T47D (cell line): Measurements from ENCODE around the gene ZNF683.
"Not testable (repeated sequence)": the region's sequence is repeated elsewhere in the genome, so short reads cannot be mapped to it uniquely, and the experiment has no call there.

Experiments
- DNase-seq, 2 experiments: peaks; one replicate each; pipeline versions ENCODE4 v3.0.0 to v3.0.0-alpha.2; 2011 to 2012; ENCODE audit warnings: low read depth in 1 of 2, low spot score in 1 of 2
- JUND ChIP-seq: IDR thresholded peaks from 2 replicates; pipeline ENCODE4 v1.6.1; 2012; ENCODE audit warnings: low read depth
- in situ Hi-C: cut with HindIII; loops from 2 replicates; pipeline ENCODE4 v1.10.0; 2016; ENCODE audit warnings: low sequenced_read_pairs, low pct_unique_long_range_greater_than_20kb

Gene ZNF683

DNA sequence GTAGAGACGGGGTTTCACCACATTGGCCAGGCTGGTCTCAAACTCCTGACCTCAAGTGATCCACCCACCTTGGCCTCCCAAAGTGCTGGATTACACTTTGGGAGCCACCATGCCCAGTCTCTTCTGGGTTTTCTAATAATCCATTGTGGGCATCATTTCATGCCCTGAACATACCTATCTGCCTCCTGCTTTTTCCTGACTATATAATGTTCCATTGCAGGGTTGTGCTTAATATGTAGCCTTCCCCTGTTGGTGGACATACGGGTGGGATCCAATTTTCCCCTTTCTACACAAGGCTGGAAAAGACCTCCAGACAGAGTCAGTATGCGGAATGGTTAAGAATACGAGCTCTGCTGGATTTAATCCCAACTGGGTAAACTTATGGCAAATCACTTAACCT is 3.5 kb upstream of the ZNF683 start:
- in situ Hi-C loops, result no loop called here
- no peak for TF ChIP-seq JUND
- DNase-seq, result no peak

DNA sequence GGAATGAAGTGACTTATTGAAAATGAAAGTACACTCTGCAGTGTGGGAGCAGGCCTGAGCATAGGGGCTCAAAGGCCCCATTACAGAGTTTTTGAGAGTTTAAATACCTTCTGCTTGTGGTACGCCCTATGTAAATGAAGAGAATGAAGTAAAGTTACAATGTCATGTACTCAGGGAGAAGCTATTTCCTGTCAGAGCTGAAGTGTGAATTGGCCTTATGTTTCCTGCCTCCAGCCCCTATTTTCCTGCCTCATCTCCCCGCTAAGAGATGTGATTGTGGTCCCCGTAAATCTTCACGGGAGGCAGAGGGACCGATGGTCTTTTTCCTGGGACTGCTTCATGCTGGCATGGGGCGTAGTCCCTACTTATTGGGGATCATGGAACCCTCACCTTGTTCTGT is 2.5 kb upstream of the ZNF683 start:
- DNase-seq, result no peak
- no peak for TF ChIP-seq JUND
- in situ Hi-C loops, result no loop called here

DNA sequence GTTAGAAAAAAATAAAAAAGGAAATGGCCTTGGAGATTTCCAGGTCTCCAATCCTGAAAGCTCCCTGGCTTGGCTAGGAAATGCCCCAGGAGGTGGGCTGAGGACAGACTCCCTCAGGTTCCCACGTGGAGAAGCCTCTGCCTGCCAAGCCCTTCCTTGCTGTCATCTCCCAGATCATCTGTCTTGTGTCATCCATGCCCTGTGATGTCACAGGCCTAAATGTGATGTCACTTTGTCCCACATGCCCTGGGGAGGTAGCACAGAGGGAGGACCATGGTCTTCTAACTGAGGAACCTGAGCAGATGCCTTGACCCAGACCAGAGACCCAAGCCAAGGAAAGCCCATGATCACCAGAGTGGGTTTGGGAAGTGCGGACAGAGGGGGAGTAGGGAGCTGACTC is 1.8 kb upstream of the ZNF683 start:
- in situ Hi-C loops, DNase-seq: not testable (repeated sequence)

DNA sequence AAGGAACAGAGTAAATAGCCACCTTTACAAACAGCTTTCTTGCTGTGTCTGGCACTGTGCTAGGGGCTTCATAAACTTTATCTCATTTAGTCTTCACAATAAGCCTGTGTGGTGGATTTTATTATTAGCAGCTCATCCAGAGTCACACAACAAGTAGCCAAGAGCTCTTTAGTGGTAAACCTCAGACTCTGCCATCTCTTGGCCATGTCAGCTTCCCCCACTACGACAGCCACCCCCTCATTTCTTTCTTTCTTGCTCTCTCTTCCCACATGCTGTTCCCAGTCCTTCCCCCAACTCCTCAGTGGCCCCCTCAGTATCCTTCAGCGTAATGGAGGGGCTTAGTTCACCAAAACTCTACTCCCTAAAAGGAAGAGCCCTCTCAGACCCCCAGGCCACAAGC is 1.2 kb upstream of the ZNF683 start:
- DNase-seq, result no peak
- in situ Hi-C loops, result no loop called here
- no peak for TF ChIP-seq JUND

DNA sequence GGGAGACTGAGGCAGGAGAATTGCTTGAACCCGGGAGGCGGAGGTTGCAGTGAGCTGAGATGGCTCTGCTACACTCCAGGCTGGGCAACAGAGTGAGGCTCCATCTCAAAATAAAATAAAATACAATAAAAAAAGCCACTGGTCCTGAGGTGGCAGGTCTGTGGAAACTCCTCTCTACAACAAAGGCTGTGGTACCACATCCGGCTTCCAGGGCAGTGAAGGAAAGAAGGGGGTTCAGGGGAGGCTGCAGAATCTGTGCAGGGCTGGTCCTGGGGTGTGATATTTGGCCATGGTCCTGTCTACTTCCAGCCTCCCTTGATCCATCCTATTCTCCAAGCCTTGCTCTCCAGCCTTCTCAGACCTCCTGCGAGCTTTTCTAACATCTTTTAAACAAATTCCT is 731 bp upstream of the ZNF683 start:
- no peak for TF ChIP-seq JUND
- DNase-seq, result no peak
- in situ Hi-C loops, result no loop called here

DNA sequence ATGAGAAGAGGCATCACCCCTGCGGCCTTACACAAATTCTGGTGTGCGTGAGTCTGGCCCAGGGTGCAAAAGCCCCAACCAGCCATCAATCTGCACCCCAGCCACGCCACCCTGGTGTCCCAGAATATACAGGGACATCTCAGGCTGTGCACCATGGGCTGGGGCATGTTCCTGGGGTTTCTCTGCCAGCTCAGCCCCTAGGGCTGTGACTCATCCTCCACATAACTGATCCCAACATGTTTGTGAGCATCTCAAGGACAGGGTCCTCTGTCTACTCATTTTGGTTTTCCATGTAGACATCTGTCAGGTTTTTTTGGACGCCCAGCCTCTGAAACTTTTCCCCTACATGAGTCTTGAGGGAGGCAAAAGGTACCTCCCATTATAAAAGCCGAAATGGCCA is 511 bp downstream of the ZNF683 start:
- no peak for DNase-seq
- TF ChIP-seq JUND, result no peak
- in situ Hi-C loops, result no loop called here

DNA sequence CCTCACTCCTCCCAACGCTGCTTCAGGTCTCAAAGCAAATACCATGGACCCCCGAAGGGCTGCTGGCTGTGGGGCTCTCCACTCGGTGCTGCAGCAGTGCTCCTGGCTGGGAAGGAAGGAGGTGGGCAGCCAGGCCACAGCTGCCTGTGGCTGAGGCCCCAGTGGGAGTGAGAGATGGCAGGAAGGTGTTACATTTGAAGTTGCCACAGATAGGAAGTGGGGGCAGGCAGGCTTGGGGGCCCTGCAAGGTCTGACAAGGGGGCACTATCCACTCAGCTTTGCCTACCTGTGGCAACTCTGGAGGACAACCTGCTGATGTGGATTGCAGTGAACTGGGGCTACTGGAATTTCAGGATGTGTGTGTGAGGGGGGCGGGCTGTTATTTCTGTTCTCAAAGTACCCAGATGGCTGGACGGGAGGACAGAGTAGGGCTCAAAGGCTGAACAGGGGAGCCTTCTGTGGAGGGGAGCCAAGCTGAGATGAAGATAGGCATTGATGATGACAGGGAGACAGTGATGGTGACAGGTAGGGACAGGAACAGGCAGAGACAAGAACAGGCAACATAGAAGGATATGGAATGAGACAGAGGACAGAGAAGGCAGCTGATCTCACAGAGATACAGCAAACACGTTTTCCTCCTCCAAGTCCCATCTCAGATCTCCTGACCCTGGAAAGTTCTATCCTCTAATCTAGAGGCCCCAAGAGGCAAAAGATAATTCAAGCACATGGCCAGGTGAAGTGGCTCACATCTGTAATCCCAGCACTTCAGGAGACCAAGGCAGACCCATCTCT is 1.8 kb downstream of the ZNF683 start:
- in situ Hi-C loops, result no loop called here
- TF ChIP-seq JUND, result no peak
- no peak for DNase-seq

DNA sequence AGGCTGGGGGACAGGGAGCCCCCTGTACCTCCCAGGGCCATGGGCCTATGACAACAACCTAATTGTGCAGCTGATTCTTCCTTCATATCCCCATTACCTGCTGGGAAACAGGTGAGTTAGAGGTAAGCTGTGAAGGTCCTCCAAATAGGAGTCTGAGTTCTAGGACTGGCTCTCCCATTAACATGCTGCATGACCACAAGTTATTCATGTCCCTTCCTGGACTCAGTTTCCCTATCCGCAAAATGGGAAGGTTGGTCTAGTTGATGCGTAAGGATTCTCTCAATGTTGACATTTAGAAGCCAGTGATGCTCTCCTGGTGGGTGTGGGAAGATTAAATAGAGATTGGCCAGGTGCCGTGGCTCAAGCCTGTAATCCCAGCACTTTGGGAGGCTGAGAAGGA is 4.1 kb downstream of the ZNF683 start:
- TF ChIP-seq JUND, result no peak
- in situ Hi-C loops, result no loop called here
- no peak for DNase-seq

DNA sequence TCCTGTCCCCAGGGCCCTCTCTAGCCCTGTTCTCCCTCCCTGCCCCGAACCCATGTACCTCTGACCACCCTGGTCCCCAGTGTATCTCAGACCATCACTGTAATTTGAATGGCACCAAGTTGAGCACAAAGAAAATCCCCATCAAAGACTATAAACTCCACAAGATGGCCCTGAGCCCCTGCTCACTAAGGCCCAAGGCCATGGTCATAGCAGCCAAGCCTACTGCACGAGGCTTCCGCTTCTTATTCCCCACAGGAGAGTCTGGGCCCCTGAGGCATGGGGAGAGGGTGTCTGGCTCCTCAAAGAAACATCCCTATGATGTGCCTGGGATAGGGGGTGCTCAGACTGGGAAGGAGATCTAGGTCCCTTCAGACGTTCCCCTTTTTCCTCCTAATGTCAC is 4.5 kb downstream of the ZNF683 start:
- TF ChIP-seq JUND, result no peak
- DNase-seq, result no peak
- in situ Hi-C loops, result no loop called here

DNA sequence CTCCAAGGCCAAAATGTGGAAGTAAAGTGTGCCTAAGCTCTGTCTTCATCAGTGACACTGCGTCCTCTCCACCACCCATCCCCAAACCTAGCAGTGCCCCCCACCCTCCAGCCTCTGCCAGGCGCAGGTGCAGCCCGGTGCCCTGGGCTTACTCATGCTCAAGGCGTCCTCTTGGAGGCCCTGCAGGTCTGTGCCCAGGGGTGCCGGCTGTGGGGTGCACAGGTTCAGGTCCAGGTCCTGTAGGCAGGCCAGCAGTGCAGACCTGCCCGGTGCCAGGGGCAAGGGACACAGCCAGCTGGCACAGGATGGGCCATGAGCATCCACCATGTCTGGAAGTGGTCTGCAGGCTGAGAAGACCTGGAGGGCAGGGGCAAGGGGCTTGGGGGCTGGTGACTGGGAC is 5.1 kb downstream of the ZNF683 start:
- DNase-seq, result no peak
- in situ Hi-C loops, result no loop called here
- TF ChIP-seq JUND, result no peak

DNA sequence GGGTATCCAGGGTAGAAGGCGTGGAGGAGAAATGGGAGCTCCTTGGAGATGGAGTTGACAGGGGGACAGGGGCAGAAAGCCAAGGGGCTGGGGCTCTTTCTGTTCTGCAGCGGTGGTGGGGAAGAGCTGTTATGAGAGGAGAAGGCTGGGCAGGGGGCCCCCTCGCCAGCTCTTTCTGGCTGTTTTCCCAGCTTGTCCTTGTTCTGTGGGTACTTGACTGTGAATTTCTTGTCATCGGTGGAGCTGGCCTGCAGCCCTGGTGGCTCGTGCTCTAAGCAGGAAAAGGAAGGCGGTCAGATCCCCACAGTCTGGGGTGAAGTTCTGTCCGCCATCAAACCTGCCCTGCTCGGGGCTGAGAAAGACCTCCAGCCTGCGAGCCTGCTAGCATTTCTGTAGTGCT is 7.6 kb downstream of the ZNF683 start:
- no peak for DNase-seq
- in situ Hi-C loops, result no loop called here
- no peak for TF ChIP-seq JUND

DNA sequence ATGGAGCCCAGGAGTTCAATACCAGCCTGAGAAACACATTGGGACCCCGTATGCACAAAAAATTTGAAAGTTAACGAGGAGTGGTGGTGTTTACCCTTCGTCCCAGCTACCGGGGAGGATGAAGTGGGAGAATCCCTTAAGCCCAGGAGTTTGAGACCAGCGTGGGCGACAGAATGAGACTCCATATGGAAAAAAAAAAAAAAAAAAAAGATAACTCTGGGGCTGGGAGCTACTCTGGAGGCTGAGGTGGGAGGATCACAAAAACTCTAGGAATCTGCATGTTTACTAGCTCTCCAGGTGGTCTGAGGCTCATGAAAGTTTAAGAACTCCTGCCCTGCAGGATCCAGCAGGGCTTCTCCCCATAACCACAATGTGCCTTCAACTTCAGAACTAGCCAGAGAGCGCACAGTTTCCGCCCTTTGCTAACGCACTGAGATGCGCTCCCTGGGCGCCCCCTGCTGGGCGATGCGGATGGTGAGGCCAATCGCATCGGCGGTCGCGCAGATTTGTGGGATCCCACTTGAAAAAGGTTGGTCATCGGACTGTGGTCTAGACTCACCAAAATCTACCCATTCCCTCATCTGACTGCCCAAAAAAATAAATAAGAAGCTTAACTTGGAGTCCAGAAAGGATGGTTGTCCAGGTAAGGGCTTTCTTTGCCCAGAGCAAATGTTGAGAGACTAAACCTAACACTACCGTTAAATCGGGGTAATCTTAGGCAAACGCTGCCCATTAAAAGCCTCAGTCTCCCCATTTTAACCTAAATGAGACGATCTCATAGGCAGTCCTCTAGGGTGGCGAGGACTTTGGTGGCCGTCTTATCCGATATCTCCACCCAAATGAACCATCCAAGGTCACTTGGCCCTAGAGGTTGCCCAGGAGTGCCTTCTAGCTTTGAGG is 8.8 kb downstream of the ZNF683 start:
- in situ Hi-C loops, result no loop called here
- TF ChIP-seq JUND, result no peak
- DNase-seq, result peak; percentile 39 to 69

DNA sequence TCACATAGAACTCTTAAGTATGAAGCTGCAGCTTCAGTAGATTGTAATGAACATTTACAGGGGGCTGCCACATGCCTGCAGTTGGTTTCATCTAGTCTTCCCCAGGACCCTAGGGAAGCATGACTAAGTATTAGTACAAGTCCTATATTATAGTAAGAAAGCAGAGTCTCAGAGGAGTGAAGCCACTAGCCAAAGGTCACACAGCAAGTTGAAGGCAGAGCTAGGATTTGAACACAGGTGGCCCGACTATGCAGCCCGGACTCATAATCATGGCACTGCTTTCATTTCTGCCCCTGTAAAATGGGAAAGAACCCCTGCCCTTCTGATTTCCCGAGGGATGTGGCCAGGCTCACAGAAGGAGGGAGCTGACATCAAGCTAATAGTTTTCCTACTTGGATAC is 10.2 kb downstream of the ZNF683 start:
- no peak for TF ChIP-seq JUND
- in situ Hi-C loops, result no loop called here
- no peak for DNase-seq

DNA sequence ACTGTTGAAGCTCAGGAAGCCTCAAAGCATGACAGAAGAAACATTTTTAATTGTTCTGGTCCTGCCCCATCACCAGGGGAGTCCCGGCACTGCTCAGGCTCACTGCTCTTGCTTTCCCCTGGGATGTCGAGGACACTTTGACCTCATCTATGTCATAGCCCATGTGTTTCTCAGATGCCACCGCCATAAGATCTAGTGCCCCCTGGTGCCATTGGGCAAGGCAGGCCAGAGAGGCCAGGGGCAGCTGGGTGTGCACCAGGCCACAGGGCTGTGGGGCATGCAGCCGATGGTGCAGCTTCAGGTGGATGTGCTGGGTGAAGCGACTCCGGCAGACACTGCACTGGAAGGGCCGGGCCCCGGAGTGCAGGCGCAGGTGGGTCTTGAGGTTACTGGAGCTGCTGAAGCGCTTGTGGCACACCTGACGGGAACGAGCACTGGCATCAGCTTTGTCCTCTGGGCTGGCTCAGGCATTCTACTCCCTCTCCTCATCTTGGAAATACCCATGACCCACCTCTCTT is 10.9 kb downstream of the ZNF683 start:
- TF ChIP-seq JUND, result no peak
- in situ Hi-C loops, result no loop called here
- DNase-seq, result no peak
